ENCODE results near the gene SIK2. TPM values are rescaled to one million over a fixed set of nuclear protein-coding genes. Genes with fewer than 3 reads are reported as not detected.
A peak's percentile ranks its signal among the peaks of the same experiment; 100 is the strongest.

SIK2 gene
- total and polyA plus RNA-seq, 9 of the 15 experiments (the other 6 are each of a cell fraction or from before 2014, with no cell fraction given) = 0.74 to 11.6 (median 3.8) TPM

DNA sequence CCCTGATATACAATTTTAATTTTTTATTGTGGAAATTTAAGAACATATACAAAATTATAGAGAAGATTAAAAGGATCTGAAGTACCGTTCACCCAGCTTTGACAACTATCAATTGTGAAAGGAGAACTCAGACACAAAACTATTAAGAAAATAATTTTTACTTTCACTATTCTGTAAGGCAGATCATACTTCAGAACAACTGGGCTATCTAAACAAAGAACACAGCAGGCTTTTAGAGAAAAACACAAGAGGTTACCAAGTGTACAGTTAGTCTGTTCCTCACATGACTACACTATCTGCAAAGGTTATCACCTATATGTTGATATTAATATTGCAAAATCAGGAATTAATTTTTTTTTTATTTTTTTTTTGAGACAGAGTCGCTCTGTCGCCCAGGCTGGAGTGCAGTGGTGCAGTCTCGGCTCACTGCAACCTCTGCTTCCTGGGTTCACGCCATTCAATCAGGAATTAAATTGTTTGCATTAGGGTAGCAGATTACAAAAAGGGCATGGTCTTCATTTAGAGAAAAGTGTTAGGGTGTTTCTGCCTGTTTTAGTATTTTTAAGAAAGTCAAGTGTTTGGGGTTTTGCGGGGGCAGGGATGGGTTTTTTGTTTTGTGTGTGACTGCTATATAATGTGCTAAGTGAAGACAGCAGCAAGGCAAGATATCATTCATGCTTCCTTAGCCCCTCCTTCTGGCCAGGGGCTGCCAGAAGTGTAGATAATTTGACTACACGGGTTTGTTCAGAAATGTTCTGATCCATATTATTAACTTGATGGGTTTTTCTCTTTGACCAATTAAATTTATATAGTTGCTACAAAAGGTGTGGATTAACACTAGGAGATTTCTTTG, 27.6 kb upstream of the SIK2 start (continued):
- TF ChIP-seq, protein P1, sequence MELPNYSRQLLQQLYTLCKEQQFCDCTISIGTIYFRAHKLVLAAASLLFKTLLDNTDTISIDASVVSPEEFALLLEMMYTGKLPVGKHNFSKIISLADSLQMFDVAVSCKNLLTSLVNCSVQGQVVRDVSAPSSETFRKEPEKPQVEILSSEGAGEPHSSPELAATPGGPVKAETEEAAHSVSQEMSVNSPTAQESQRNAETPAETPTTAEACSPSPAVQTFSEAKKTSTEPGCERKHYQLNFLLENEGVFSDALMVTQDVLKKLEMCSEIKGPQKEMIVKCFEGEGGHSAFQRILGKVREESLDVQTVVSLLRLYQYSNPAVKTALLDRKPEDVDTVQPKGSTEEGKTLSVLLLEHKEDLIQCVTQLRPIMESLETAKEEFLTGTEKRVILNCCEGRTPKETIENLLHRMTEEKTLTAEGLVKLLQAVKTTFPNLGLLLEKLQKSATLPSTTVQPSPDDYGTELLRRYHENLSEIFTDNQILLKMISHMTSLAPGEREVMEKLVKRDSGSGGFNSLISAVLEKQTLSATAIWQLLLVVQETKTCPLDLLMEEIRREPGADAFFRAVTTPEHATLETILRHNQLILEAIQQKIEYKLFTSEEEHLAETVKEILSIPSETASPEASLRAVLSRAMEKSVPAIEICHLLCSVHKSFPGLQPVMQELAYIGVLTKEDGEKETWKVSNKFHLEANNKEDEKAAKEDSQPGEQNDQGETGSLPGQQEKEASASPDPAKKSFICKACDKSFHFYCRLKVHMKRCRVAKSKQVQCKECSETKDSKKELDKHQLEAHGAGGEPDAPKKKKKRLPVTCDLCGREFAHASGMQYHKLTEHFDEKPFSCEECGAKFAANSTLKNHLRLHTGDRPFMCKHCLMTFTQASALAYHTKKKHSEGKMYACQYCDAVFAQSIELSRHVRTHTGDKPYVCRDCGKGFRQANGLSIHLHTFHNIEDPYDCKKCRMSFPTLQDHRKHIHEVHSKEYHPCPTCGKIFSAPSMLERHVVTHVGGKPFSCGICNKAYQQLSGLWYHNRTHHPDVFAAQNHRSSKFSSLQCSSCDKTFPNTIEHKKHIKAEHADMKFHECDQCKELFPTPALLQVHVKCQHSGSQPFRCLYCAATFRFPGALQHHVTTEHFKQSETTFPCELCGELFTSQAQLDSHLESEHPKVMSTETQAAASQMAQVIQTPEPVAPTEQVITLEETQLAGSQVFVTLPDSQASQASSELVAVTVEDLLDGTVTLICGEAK (IDR thresholded peaks at IDR 0.05) = 0 out of 2 replicates have a peak, but pooled peaks have one; percentile 18
- TF ChIP-seq, protein P1 (CRISPR knock-in tag; IDR thresholded peaks at IDR 0.05) = no peak
- no peak for TF ChIP-seq ZNF165 (CRISPR knock-in tag; IDR thresholded peaks at IDR 0.05; ENCODE audit: borderline replicate concordance)
- no peak for TF ChIP-seq JUND (IDR thresholded peaks at IDR 0.05; ENCODE audit: borderline replicate concordance, low read depth, low read length)
- no peak for TF ChIP-seq JUND (tag; IDR thresholded peaks at IDR 0.05; ENCODE audit: borderline replicate concordance, low read depth, low read length)
- no peak for TF ChIP-seq KDM2B (CRISPR knock-in tag; IDR thresholded peaks at IDR 0.05)
- TF ChIP-seq PPARD (CRISPR knock-in tag; IDR thresholded peaks at IDR 0.05) = no peak
- TF ChIP-seq SIRT6 (IDR thresholded peaks at IDR 0.05; ENCODE audit: low read depth, low read length) = no peak
